Activated CD8-positive, alpha-beta memory T cell treated with anti-CD3 and anti-CD28 coated beads, Interleukin-2, amount 50 U/mL, for 1 hour (primary cell): ENCODE results near the gene CTNNBIP1.

Experiments
- DNase-seq: peaks from one replicate; pipeline ENCODE4 v3.0.0-alpha.2; 2020; ENCODE audit errors: extremely low read depth

CTNNBIP1 gene

DNA sequence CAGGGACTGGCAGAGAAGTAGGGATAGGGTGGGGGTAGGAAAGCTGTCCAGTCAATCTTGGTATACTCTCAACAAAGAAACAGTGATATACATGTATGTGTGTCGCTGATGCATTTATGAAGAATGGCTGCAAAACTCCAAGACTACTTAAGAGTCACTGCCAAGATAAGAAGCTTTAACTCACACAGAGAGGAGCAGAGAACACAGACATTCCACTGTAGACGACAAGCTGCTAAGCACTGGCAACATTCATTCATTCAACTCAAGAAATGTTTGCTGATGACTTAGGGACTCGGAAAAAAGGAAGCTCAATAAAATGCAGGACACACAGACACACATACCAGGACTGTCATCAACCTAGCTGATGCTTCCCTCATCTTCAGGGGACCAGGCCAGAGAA lies 5.5 kb downstream of the CTNNBIP1 start:
- no peak for DNase-seq

DNA sequence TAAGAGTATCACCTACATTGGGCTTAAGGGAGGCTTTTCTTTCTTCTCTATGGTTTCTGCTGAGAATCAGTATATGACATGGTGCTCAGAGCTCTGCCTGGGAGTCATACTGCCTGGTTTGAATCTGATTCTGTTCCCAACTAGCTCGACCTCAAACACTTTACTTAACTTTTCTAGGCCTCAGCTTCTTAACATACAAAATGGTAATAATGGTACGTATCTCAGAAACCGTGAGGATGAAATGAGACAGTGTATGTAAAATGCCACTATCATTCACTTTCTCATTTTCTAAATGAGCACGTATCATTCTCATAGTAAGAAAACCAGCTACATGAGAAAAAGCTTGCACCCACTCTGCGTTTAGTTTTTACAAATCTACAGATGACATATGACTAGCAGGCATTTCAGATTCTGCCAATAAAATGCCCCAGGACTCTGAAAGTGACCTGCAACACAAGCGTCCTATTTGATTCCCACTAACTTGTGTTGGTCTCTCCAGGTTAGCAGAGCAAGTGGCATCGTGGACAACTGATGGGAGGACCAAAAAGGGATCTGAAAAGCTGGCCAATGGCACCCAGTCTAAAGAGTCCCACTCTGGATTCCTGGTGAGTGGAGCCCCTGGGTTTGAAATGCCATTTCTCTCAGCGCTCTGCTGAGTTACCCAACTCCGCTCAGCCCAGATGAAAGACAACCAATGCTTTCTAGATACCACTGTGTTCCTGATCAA lies 6.1 kb downstream of the CTNNBIP1 start:
- DNase-seq = no peak

GRCh38 chr1:9902060-9902452 lies 8.0 kb downstream of the CTNNBIP1 start:
- DNase-seq = no peak

GRCh38 chr1:9901148-9902059 lies 8.7 kb downstream of the CTNNBIP1 start:
- DNase-seq = no peak

DNA sequence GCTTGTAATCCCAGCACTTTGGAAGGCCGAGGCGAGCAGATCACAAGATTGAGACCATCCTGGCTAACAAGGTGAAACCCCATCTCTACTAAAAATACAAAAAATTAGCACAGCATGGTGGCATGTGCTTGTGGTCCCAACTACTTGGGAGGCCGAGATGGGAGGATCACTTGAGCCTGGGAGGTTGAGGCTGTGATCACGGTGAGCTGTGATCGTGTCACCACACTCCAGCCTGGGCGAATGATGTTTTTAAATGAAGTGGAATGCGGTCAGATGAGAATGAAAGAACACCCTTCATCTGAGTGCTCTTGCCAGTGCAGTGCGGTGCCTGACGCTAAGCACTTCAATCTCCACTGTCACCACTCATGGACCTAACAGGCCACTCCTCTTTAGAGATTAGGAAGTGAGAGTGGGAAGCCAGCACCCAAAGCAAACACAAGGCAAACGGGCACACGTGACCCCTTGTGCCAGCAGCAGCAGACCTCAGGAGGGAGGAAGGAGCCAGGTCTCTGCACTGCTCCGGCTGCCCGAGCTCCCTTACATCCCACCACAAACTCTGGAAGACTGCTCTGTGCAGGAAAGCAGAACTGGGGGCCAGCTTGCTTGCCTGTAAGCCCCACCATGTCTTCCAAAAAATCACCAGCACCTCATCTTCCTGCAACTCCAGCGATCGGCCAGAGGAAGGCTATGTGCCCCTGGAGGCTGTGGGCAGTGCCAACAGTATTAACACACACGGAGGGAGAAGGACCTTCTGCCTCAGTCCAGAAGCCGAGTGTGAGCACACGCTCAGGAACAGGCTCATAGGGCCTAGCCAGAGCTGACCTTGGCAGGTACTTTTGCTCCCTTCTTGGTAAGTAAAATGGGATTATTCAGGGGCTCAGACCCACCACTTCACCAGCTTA lies 9.7 kb downstream of the CTNNBIP1 start:
- DNase-seq = no peak

DNA sequence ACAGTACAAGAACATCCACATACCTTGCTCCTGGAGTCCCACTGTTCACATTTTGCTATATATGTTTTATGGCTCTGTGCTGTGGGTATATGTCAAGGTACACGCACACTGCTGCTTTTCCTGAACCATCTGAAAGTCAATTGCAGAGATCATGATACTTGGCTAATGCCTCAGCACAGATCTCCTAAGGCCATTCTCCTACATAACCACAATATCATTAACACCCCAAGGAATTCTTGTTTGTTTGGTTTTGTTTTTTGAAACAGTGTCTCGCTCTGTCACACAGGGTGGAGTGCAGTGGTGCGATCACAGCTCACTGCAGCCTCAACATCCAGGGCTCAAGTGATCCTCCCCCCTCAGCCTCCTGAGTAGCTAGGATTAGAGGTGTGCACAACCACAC lies 16.0 kb downstream of the CTNNBIP1 start:
- DNase-seq = no peak

DNA sequence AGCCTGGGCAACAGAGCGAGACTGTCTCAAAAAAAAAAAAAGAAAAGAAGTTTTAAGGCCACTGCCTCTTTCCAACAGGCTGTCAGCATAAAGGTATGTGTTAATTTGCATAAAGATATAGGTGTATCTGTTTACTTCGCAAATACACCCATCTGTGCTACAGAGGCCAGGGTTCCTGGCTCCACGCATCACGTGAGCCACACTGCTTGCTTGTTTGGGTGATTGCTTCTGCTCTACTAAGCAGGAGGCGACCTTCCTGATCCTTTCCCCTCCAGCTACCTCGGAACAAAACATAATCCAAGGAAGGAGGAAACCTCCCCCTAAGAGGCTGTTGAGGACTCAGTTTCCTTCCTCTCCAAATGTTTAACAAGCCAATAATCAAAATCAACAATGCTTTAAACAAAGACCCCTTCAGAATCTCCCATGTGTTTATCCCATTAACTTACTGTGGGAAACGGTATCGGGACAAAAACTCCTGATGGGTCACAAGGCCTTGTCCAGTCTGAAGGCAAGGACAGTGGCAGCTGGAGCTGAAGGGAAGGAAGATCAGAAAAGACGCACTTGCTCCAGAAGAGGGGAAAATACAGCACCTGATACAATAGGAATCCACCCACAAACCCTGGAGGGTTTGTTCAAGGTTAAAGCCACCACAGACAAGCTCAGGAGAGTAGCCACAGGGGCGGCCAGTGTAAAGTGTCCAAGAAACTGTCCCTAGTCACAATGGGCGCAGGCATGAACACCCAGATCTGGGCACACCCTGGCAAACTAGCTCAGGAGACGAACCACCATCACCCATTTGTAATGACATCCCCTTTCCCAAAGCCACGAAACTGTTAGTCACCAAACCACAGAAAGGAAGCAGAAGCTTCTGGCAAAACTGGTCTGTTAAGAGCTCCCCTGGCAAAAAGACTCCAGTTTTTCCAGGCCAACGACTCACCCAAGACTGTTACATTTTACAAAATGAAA lies 17.2 kb downstream of the CTNNBIP1 start:
- no peak for DNase-seq

- DNase-seq = no peak
Observed at GRCh38 chr1:9891207-9891606, 18.9 kb downstream of the CTNNBIP1 start.

DNA sequence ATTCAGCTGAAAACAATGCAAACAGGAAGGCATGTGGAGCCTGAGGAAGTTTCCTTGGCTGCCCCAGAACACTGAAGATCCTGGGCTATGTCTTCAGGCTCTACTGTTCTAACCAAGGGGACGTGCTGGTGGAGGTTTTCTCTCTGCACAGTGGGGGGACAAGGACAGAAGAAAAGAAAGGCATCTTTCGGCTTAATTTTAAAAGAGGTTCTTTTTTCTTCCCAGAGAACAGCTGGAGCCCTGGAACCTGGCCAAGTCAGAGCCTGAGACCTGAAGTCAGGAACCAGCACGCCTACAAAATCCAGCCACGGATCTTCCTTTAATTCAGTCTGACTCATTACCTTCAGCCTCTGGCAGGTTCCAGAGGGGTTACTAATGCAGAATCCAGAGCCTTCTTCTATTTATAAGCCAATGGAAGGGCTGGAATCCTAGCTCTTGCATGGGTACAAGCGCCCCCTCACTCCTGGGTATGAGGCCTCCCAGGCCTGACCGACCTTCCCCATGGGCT lies 19.8 kb downstream of the CTNNBIP1 start:
- DNase-seq = no peak

DNA sequence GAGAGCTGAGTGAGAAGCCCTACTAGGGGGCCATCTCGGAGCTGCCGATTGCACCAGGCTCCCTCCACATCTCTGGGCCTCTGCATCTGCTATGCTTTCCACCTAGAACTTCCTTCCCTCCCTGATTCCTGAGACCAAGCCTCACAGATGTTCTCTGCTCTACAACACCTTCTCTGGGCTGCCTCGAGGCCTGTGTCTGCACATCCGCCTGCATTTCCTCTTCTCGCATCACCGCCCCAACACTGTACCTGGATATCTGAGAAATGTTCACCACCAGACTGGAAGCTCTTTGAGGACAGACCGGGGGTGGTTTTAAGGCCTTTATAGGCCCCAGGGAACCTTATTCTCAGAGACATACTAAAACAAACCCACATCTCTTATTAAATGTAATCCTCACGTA lies 20.7 kb downstream of the CTNNBIP1 start:
- DNase-seq = no peak

- DNase-seq = no peak
Observed at GRCh38 chr1:9888886-9889285, 21.2 kb downstream of the CTNNBIP1 start.

DNA sequence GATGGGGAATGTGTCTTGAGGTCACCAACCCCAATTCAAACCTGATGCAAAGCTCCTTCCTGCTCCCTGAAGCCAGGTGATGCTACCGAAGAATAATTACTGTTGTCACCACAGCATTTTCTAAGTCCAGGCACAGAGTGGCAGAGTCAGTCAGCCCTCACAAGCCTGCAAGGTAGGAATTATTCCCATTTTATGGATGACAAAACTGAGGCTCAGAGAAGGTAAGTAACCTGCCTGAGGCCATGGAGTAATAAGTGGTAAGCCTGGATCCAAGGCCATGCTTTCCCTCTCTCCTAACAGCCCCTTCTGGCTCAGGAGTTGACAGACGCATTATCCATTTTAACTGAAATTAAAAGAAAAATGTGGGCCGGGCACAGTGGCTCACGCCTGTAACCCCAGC lies 23.0 kb downstream of the CTNNBIP1 start:
- no peak for DNase-seq

DNA sequence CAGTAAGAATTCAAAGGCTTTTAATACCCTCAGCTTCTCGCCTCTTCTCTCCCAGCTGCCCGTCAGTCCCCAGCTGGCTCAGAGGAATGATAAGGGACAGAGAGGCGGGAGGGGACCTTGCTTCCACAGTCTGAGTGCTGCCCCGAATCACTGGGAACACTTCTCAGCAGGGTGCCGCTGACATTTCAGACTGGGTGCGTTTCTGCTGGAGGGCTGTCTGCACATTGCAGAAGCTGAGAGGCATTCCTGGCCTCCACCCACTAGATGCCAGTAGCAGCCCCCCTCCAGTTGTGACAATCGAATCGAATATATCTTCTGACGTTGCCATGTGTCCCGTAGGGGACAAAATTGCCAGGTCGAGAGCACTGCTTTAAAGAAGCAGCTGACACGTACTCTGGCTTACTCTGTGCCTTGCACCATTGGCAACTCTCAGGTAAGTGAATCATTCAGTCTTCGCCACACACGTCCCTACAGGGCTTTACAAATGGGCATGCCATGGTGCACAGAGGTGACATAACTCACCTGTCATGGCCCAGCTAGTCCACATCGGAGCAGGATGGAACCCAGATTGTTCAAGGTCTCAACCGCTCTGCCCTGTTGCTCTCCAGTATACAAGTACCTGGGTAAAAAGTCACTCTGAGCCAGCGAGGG lies 23.9 kb downstream of the CTNNBIP1 start:
- DNase-seq = no peak

DNA sequence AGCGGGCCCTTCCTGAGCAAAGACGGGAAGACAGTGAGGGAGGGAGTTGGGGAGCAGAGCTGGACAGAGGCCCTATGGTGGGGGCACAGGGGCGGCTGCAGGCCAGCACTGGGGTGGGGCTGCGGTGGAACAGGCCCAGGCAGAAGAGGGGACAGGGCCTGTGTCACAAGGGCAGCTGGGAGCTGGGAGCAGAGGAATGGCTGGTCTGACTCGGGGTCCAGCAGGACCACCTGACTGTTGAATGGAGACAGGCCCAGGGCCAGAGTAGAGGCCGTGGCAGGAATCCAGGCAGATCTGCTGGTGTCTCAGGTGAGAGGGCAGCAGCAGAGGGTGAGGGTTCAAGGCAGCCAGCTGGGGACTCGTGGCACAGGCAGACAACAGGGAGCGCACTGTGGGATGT lies 25.3 kb downstream of the CTNNBIP1 start:
- no peak for DNase-seq

DNA sequence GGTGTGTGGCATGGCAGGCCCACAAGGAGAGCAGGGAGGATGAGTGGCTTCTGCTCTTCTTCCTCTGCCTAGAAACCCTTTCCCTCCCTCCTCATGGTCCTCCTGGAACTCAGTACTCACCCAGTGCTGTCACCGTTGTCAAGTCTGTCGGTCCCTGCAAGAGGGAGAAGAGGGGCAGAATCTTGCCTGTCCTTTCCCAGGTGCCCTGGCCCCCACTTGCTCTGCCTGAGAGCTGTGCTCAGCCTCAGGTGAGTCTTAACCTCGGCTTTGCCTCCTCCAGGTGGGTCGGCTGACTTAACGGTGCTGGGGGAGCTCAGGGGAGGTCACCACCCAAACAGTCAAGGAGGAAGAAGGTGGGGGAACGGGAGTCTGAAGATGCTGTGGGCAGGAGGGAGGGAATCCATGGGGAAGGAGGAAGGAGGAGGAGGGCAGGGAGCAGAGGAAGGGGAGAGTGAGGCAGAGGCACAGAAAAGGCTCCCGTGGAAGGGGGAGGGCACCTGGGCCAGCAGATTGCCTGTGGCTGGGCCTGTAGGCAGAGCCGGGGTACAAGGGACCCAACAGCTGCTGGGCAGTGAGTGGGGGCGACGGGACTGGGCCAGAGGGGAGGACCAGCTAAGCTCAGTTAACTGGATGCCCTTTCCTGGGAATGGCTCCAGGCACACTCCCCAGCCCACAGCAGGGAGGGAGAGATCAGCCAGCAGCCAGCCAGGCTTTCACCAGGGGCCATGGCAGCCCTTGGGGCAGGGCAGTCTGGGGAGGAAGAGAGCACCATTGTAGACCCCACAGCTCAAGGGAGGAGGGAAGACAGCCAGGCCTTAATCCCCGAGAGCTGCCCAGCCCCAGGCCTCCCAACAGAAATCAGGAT lies 26.3 kb downstream of the CTNNBIP1 start:
- DNase-seq = no peak

DNA sequence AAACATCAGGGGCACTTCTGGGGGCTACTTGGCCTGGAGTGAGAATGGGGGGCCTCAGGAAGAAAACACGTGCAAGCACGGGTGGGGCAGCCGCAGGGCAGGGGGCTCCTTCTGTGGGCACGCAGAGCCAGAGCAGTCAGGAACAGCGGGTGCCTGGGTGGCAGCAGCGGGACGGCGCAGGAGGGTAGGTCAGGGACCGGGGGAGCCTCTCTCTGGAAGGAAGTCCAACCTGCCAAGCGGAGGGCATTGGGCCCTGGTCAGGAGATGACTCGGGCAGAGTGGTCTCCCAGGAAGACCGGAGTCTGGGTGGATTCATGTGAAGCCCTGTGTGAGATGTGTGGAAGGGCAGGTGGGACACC lies 27.1 kb downstream of the CTNNBIP1 start:
- DNase-seq = no peak

GRCh38 chr1:9882296-9882944 lies 27.6 kb downstream of the CTNNBIP1 start:
- DNase-seq = no peak

GRCh38 chr1:9881838-9882249 lies 28.2 kb downstream of the CTNNBIP1 start:
- DNase-seq = no peak

DNA sequence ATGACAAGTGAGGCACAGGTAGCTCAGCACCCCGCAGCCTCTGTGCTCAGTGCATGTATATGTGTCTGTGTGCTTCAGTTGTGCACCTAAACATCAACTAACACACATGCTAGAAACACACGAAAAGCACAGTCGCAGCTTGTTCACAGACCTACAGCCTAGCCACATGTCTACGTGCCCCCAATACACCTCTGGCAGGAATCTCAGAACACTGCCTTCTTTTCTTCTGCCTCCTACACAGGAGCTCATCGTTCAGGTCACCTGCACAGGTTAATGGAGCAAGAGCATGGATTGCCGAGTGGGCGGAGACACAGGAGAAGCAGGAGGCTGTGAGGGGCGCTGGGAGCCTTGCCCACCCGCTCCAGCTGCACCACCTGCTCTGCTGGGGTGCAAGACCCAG lies 31.7 kb downstream of the CTNNBIP1 start:
- DNase-seq = no peak
